HG02763 (cell line): ENCODE data around the gene PTOV1.

Experiments used
- ATAC-seq: cut with Tn5 transposase; IDR thresholded peaks from one replicate; pipeline ENCODE4 v1.9.1; 2021; ENCODE audit warnings: mild to moderate bottlenecking, moderate library complexity; ENCODE audit not compliant: unreplicated experiment

The PTOV1 gene

GRCh38 chr19:49858088-49858985, 7.4 kb downstream of the PTOV1 start:
- no peak for ATAC-seq

- ATAC-seq = no peak
Measured at GRCh38 chr19:49859682-49860335, 8.8 kb downstream of the PTOV1 start.

- no peak for ATAC-seq
Measured at GRCh38 chr19:49860336-49861102, 9.6 kb downstream of the PTOV1 start.

GRCh38 chr19:49861107-49861506, 10.1 kb downstream of the PTOV1 start:
- ATAC-seq = no peak

- ATAC-seq = no peak
Measured at GRCh38 chr19:49861541-49862378, 10.8 kb downstream of the PTOV1 start.

GRCh38 chr19:49862391-49863253, 11.7 kb downstream of the PTOV1 start:
- ATAC-seq = no peak

- ATAC-seq = no peak
Measured at GRCh38 chr19:49863254-49863934, 12.4 kb downstream of the PTOV1 start.

- no peak for ATAC-seq
Measured at GRCh38 chr19:49863935-49864320, 13.0 kb downstream of the PTOV1 start.

- ATAC-seq = no peak
Measured at GRCh38 chr19:49864890-49865289, 13.9 kb downstream of the PTOV1 start.

- peak; percentile 37 for ATAC-seq
Measured at GRCh38 chr19:49866933-49867782, 16.2 kb downstream of the PTOV1 start, which contains the start of gene PNKP. PNKP (minus strand) TSS chr19:49867576; CDS start chr19:49867204, 372 bp downstream.

GRCh38 chr19:49869009-49869483, 18.1 kb downstream of the PTOV1 start:
- peak; percentile 6 for ATAC-seq

- ATAC-seq = peak; percentile 66
Measured at GRCh38 chr19:49869484-49870308, 18.7 kb downstream of the PTOV1 start.

- ATAC-seq = no peak
Measured at GRCh38 chr19:49870309-49870901, 19.4 kb downstream of the PTOV1 start.

- no peak for ATAC-seq
Measured at GRCh38 chr19:49871349-49871985, 20.5 kb downstream of the PTOV1 start.

- no peak for ATAC-seq
Measured at GRCh38 chr19:49872245-49873128, 21.5 kb downstream of the PTOV1 start.
